Stimulated activated CD4-positive, alpha-beta T cell treated with anti-CD3 and anti-CD28 coated beads, TNF-alpha, amount 100 ng/mL, for 48 hours (primary cell): ENCODE data around the gene TMSB10.
"Not testable (repeated sequence)": the region's sequence is repeated elsewhere in the genome, so short reads cannot be mapped to it uniquely, and the experiment has no call there.

Experiments
- DNase-seq, 3 donors: peaks; one replicate each; pipeline ENCODE4 v3.0.0-alpha.2; 2020; ENCODE audit warnings: low read depth in 3 of 3

The TMSB10 gene

DNA sequence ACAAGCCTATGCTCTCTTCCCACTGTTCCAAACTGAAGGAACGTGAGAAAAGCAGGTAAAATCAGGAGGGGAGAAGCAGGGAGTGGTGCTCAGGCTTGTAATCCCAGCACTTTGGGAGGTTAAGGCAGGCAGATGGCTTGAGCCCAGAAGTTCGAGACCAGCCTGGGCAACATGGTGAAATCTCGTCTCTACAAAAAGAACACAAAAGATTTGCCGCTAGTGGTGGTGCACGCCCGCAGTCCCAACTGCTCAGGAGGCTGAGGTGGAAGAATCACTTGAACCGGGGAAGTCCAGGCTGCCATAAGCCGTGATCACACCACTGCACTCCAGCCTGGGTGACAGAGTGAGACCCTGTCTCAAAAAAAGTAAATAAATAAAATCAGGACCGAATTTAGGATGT, 1.3 kb upstream of the TMSB10 start:
- no peak for DNase-seq

- DNase-seq, result no peak
These were observed 710 bp upstream of the TMSB10 start for GRCh38 chr2:84904717-84905174.

DNA sequence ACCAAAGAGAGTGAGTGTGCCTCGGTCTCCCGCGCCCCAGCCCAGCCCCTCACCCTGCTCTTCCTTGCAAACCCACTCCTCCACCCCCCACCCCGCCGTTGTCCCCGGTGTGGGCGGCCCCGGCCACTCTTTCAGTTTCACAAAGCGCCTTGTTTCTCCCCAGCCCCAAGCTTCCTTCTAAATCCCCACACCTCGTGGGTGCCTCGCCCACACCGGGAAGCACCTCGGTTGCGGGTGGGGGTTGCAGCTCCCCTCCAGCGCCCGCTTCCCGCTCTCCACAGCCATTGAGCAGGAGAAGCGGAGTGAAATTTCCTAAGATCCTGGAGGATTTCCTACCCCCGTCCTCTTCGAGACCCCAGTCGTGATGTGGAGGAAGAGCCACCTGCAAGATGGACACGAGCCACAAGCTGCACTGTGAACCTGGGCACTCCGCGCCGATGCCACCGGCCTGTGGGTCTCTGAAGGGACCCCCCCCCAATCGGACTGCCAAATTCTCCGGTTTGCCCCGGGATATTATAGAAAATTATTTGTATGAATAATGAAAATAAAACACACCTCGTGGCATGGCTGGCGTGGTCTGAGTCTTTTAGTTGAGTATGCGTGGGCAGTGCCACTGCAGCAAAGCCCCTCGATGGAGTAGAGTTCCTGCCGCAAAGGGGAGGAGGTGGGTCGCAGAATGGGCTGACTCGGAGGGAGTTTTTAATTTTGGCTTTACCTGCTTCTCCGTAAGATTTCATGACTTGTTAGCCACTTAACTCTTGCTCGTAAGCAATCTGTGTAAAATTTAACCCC, 848 bp downstream of the TMSB10 start:
- no peak for DNase-seq

DNA sequence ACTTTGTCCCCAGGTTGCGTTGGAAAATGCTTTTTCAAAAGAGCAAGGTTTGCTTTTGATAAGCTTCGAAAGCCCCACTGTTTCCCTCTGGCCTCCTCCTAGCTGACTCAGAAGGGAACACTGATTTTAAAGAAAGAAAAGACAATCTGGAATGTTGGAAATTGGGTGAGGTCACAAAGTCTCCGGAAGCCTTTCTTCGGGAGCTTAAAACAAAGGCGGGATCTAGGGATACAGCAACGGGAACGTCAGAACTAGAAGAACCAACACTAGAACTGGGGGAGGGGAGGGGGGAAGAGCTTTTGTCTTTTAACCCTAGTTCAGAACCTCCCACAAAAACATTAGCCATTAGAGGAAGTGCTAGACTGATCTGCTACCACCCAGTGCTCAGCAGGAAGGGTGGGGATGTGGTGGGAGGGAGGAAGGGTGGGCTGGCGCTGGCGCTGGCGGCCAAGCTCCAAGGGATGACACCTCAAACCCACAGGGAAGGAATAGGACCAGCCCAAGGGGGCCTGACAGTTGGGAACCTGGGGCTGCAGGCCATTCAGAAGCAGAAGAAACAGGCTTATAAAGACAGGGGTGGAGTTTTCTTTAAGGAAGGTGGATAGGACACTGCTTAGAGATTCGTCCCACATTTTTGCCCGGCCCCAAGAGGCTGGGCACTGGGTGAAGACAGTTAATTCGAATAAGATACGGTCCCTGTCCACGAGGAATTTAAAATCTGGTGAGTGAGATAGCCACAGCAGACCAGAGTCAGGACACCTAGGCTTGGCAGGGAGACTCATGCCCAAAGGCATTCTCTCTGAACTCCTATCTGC, 1.7 kb downstream of the TMSB10 start:
- DNase-seq, result no peak

DNA sequence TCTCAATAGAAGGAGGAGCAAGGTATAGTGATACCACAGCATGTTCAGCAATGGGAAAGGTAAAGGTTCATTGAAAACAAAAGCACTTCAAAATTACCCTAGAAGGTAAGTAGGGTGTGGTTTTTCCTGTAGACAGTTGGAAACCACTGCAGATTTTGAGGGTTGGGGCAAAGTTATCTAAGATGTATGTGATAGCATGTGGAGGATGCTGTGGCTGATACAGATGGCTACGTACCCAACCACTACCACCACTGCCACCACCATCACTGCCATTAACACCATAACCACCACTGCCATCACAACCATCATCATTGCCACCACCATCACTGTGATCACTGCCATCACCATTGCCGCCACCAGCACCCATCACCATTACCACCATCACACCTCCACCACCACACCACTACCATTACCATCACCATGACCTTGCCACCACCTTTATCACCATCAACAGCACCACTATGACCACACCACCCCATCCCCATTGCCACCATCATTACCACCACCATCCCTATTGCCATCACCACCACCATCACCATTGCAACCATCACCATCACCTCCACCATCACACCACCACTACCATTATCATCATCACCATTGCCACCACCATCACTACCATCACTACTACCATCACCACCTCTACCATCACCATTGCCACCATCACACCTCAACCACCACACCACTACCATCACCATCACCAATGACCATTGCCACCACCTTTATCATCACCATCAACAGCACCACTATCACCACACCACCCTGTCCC, 3.7 kb downstream of the TMSB10 start:
- DNase-seq, result no peak

GRCh38 chr2:84911135-84911678, 5.8 kb downstream of the TMSB10 start:
- no peak for DNase-seq

DNA sequence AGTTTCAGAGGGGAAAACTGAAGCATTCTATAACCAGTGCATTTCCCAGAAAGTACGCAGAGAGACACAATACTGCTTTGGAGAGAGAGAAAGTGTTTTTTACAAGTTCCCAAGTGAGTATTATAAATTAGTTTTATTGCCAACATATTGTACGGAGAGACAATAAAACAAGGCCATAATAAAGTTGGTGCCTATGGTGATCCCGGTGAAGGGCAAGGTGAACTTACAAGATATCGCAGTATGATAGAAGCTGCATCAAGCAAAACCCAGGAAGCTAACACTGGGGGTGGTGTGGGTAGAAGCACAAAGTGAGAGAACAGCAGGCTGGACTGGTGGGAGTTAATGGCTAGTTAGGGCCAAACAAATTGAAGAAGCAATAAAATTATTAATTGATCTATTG, 7.5 kb downstream of the TMSB10 start:
- DNase-seq, result no peak

GRCh38 chr2:84914334-84914733, 8.9 kb downstream of the TMSB10 start:
- DNase-seq, result no peak

DNA sequence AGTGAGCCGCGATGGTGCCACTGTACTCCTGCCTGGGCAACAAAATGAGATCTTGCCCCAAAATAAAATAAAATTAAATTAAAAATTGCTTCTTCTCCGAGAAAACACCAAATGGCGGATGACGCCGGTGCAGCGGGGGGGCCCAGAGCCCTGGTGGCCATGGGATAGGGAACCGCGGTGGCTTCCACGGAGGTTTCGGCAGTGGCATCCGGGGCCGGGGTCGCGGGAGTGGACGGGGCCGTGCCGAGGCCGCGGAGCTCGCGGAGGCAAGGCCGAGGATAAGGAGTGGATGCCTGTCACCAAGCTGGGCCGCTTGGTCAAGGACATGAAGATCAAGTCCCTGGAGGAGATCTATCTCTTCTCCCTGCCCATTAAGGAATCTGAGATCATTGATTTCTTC, 10.2 kb downstream of the TMSB10 start:
- DNase-seq, result not testable (repeated sequence)

GRCh38 chr2:84917821-84918220, 12.4 kb downstream of the TMSB10 start:
- DNase-seq, result not testable (repeated sequence)

- no peak for DNase-seq
These were observed 13.0 kb downstream of the TMSB10 start for GRCh38 chr2:84918430-84918829.

DNA sequence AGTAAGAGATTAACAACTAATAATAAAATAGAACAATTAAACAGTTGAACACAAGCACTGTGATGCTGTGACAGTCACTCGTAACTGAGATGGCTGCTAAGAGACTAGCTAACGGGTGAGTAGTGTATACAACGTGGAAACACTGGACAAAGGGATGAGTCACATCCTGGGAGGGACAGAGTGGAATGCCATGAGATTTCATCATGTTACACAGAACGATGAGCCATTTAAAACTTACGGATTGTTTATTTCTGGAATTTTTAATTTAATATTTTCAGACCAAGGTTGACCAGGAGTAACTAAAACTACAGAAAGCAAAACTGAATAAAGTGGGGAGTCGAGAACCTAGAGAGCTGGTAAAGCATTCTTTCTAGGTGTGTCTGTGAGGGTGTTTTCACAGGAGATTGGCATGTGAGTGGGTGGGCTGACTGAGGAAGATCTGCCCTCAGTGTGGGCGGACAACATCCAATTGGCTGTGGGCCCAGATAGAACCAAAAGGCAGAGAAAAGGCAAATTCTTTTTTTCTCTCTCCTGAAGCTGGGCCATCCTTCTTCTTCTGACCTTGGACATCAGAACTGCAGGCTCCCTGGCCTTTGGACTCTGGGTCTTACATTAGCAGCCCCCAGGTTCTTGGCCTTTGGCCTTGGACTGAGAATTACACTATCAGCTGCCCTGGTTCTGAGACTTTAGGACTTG, 14.6 kb downstream of the TMSB10 start:
- DNase-seq, result peak in 1 of 3 donors; percentile 48

GRCh38 chr2:84923009-84923408, 17.6 kb downstream of the TMSB10 start:
- no peak for DNase-seq

GRCh38 chr2:84924173-84925106, 19.0 kb downstream of the TMSB10 start:
- no peak for DNase-seq

DNA sequence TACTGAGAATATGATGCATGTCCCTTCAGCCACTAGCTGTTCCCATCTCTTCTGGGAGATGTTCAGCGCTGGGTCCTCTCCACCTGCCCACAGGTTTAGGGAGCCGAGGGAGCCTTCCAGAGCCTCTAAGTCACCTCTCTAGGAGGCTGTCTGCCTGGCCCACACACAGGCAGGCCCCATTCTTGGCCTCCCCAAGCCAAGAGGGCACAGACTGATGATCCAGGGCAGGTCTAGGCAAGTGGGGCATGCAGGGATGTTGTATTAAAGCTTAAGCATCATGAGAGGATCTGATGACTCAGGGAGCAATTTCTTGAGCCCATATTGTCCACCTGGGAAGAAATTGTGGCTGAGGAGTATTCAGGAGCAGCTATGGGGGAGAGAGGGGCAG, 19.9 kb downstream of the TMSB10 start:
- no peak for DNase-seq

DNA sequence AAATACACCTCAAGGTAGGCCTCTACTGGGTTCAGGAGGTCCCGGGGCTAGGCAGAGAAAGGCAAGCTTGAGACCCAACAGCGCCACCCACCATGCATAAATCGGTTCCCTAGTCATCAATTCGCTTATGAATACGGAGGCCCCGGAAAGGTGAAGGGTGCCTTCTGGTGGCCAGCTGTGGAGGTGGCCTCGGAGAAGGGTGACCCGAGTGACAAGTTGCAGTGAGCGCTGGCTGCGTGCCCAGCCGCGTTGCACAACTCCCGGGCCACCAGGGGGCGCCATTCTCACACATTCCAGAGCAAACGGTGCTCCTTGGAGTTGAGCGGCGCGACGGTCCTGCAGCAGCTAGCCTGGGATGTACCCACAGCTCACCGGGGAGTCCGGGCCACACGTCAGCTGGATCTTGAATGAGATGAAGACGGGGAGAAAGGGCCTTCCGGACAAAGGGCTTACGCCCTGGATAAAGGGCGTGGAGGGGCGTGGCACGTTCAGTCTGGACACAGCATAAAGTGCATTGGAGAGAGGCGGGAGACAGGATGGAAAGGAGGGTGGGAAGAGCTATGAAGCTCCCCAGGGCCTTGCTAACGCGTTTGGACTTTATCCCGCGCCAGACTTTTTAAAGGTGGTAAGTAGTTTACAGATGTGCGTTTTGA, 20.4 kb downstream of the TMSB10 start:
- peak; percentile 98 to 100 (median 99) for DNase-seq

GRCh38 chr2:84927275-84927627, 21.8 kb downstream of the TMSB10 start:
- no peak for DNase-seq

DNA sequence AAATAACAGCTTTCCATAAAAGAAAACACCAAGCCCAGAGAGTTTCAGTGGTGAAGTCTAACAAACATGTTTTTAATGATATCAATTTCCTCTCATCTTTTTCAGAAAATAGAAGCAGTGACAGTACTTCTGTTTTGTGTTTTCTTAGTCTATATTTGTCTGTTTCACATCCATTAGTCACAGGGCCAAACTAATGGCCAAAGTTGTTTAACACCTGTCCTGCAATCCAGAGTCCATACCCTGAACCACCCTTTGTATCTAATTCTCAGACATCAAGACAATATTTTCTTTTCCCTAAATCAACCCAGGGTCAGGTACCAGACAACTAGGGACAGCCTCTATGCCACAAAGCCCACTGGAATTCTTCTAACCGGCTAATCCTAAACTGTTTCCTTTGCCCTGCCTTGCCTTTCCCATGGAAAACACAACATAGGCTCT, 25.9 kb downstream of the TMSB10 start:
- no peak for DNase-seq

DNA sequence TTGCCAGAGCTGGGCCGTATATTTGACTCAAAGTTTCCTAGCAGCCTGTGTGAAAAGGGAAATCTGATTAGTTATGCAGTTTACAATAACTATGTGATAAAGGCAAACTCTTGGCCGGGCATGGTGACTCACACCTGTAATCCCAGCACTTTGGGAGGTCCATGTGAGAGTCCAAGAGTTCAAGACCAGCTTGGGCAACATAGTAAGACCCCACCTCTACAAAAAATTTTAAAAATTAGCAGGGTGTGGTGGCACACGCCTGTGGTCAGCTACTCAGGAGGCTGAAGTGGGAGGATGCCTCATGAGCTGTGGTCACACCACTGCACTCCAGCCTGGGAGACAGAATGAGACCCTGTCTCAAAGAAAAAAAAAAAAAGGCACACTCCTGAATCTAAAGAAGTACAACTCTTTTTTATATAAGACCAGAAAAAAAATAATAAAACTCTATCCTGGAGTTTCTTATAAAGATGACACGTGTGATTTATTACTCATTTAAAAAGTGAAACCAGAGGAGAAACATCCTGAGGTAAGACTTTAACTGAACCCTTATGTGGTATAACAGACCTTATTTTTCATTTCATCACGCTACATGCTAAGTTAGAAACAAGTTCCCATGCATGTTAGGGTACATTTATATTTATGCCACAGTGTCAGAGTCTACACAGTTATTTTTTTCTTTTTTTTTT, 32.9 kb downstream of the TMSB10 start:
- peak in 1 of 3 donors; percentile 54 for DNase-seq
